HG02763 (cell line): ENCODE measurements around the gene FAM98C.

Experiments
- ATAC-seq: cut with Tn5 transposase; IDR thresholded peaks from one replicate; pipeline ENCODE4 v1.9.1; 2021; ENCODE audit warnings: mild to moderate bottlenecking, moderate library complexity; ENCODE audit not compliant: unreplicated experiment

FAM98C gene

DNA sequence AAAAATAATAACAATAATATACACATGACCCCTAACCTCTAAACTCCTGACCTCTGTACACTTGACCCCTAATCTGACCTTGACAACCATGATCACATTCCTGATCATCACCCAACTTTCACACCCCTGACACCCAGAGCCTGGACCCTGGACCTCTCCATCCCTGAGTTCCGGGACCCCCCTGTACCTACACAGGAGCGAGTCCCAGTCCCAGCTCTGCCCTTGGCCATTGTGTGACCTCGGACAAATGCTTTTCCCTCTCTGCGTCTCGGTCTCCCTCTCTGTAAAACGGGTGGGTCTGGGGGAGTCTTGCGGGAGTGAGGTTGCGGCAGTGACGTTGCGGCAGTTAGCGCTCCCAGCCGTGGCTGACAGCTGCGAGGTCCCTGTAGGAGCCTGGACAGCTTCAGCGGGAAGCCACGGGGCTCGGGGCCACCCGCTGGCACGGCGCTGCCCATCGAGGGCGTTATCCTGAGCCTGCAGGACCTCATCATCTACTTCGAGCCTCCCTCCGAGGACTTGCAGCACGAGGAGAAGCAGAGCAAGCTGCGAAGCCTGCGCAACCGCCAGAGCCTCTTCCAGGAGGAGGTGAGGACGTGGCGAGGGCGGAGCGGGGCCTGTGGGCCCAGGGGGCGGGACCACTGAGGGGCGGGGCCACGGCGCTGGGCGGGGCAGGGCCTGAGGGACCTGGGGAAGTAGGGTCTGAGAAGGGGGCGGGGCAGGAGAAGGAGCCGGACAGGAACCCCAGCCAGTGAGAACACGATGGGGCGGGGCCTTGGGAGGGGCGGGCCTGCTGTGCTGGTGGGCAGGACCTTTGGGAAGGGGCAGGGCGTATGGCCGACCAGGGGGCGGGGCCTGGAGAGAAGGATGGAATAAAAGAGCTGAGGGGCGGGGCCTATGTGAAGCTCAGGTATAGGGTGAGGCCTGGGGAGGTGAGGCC lies 49.8 kb downstream of the FAM98C start:
- ATAC-seq, result no peak

GRCh38 chr19:38453596-38453995 lies 50.7 kb downstream of the FAM98C start:
- no peak for ATAC-seq

DNA sequence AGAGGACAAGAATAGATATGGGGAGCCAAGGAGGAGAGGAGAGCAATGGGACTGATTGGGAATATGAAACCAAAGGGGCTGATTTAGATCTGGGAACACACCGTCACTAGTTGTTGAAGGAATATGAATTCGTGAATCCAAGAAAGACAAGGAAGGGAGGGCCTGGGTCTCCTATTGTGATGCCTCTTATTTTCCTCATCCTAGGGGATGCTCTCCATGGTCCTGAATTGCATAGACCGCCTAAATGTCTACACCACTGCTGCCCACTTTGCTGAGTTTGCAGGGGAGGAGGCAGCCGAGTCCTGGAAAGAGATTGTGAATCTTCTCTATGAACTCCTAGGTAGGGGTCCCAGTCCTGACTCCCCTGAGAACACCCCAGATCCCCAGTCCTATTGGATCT lies 52.1 kb downstream of the FAM98C start:
- no peak for ATAC-seq

DNA sequence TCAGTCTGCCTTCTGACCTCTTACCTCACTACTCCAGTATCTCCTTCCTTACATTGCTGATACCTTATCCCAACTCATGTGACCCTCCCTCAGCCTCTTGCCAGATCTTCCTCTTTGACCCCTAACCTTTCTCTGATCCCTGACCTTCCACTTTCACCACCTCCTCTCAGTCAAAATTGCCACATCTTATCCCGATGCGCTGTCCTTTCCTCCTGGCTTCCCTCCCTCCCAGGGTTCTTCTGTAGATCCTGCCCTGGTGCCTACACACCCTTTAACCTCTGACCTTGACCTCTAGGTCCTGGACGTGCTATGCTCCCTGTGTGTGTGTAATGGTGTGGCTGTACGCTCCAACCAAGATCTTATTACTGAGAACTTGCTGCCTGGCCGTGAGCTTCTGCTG lies 54.3 kb downstream of the FAM98C start:
- ATAC-seq, result no peak

- ATAC-seq, result no peak
Observed at GRCh38 chr19:38457690-38458405, 55.0 kb downstream of the FAM98C start.
